Heart right ventricle (tissue), 16 donors: ENCODE measurements around the gene LMBR1. TPM values are rescaled to one million over a fixed set of nuclear protein-coding genes. Genes with fewer than 3 reads are reported as not detected.

Source experiments
- ATAC-seq, 8 donors: fragments of 200-7000 bp; cut with Tn5 transposase; one replicate each; pipeline ENCODE4 v1.9.1; 2020; ENCODE audit warnings: mild to moderate bottlenecking in 8 of 8, moderate library complexity in 8 of 8, moderate number of reproducible peaks in 1 of 8
- DNase-seq, 2 donors: peaks; one replicate each; pipeline ENCODE4 v3.0.0-alpha.2; 2020
- H3K27ac ChIP-seq, 10 donors: fragments of 200-600 bp; sonication (generic) in 2 of 10; one replicate each; pipeline versions ENCODE4 v1.5.0 to v1.8.0; 2020 to 2022; ENCODE audit warnings: mild to moderate bottlenecking in 3 of 10
- H3K27me3 ChIP-seq, 7 donors: fragments of 200-600 bp; one replicate each; pipeline ENCODE4 v1.8.0; 2021 to 2022; ENCODE audit warnings: mild to moderate bottlenecking in 2 of 7
- H3K36me3 ChIP-seq, 9 donors: fragments of 200-600 bp; sonication (generic) in 1 of 9; one replicate each; pipeline versions ENCODE4 v1.5.0 to v1.8.0; 2020 to 2022; ENCODE audit warnings: mild to moderate bottlenecking in 2 of 9
- H3K4me1 ChIP-seq, 9 donors: fragments of 200-600 bp; sonication (generic) in 1 of 9; one replicate each; pipeline versions ENCODE4 v1.5.0 to v1.8.0; 2020 to 2022; ENCODE audit warnings: mild to moderate bottlenecking in 4 of 9
- H3K4me3 ChIP-seq, 10 donors: fragments of 200-600 bp; sonication (generic) in 2 of 10; one replicate each; pipeline versions ENCODE4 v1.5.0 to v1.8.0; 2020 to 2022; ENCODE audit warnings: mild to moderate bottlenecking in 7 of 10, moderate library complexity in 2 of 10
- H3K9me3 ChIP-seq, 11 donors: fragments of 200-600 bp in 10 of 11; sonication (generic) in 2 of 11; one replicate each; pipeline versions ENCODE4 v1.5.0 to v1.8.0; 2013 to 2022; ENCODE audit warnings: mild to moderate bottlenecking in 2 of 11, control low read depth in 1 of 11, moderate library complexity in 1 of 11
- CTCF ChIP-seq, 9 donors: fragments of 200-600 bp; sonication (generic) in 2 of 9; IDR thresholded peaks; one replicate each; pipeline versions ENCODE4 v1.5.0 to v1.8.0; 2021 to 2022; ENCODE audit warnings: antibody characterized with exemption in 9 of 9, mild to moderate bottlenecking in 5 of 9, moderate library complexity in 1 of 9
- WGBS, 2 donors: extraction: QIAGEN DNeasy Blood & Tissue Kit; methylation state at CpG; one replicate each; pipeline ENCODE4 v1.1.7; 2013; ENCODE audit warnings: inconsistent platforms in 1 of 2; 5-methylcytosine and 5-hydroxymethylcytosine counted together
- intact Hi-C, 10 donors: fragments of 100-400 bp; cut with DNase I; formaldehyde crosslinking; loops; one replicate each; pipeline versions ENCODE4 v1.11.1 to v1.14.2; 2022
- polyA plus RNA-seq, 2 donors: library from polyadenylated mRNA; stranded (reverse); fragments of 200-250 nt; gene quantifications; one replicate each; pipeline ENCODE4 v1.2.3, GENCODE V29; 2013
- total RNA-seq, 10 donors: library from RNA; stranded (reverse); fragmentation: NEBNext Ultra II Directional in 3 of 10; extraction: Animal tissue kit (Norgen Biotek cat#: 25700) in 3 of 10; gene quantifications; one replicate each; pipeline versions ENCODE4 v1.2.1 to v1.2.4, GENCODE V29; 2021 to 2023
- donor health status: Arrhythmogenic right ventricular cardiomyopathy.
- donor health status: ischemic (EF 13 %, LVEDD 7.1; RV severe dilation, severe dysfunction).
- donor health status: healthy with polysubstance abuse.
- donor health status: DM: no; HTN: yes; CAD: no.
- donor health status: DM: no; HTN: no; CAD: no.
- donor health status: ischemic (EF 25% LVEDD 6.9; RV normal size, moderate dysfunction).
- donor health status: ischemic (EF 25% LVEDD 5.7; RV mildly dilated, moderate dysfunction).
- donor health status: healthy.
- donor health status: DM: yes; HTN: yes; CAD: no.
- donor health status: Ischemic cardiomyopathy.
- donor health status: ischemic (EF 35%, LVEDD 5.7; RV mildly dilated, moderate dysfunction).
- donor health status: nonischemic (EF 11% LVEDD 7.7; RV severe dilation, severe dysfunction).
- donor health status: DM: yes; HTN: yes; CAD: no.
- donor health status: PGD.
- donor health status: ischemic (EF 29% LVEDD 5.4; RV normal size, mild dysfunction).
- donor health status: nonischemic (EF 23%, LVEDD 6.1; RV moderate dilation, normal function).

Gene LMBR1
- total and polyA plus RNA-seq, 12 donors, result 9.0 to 45.5 (median 37.5) TPM

DNA sequence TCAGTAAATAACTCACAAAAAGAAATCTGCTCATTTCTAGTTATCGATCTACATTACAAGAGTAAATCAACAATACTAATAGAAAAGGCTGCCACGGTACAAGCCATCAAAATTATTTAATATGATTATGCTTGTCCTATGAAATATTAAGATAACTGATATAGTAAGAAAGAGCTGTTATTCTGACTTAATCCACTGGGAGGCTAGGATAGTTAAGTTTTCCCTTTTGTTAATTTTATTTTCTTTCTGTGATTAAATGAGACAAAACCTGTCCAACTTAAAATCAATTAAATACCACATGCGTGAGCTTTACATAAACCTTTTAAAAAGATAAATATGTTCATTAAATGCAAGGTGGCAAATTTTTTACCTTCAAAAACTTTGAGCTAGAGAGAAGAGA, 114.8 kb downstream of the LMBR1 start:
- WGBS, 2 donors, result 97 to 99% methylated on average over 3 of the region's 3 CpGs
- ATAC-seq, result no peak
- intact Hi-C loops, result no loop called here
- Histone ChIP-seq H3K27ac (no peak overlapping the region), H3K4me3 (no peak overlapping the region), H3K27me3 (no peaks in the 10 kb centered on the region), H3K9me3 (peaks cover 0 to 9% (median 0%) of the 10 kb centered on the region in 11 donors), H3K4me1 (no peaks in the 10 kb centered on the region), H3K36me3 (peaks cover 0 to 3% (median 0%) of the 10 kb centered on the region in 9 donors)
- no peak for DNase-seq
- TF ChIP-seq CTCF (IDR thresholded peaks at IDR 0.05), result no peak

DNA sequence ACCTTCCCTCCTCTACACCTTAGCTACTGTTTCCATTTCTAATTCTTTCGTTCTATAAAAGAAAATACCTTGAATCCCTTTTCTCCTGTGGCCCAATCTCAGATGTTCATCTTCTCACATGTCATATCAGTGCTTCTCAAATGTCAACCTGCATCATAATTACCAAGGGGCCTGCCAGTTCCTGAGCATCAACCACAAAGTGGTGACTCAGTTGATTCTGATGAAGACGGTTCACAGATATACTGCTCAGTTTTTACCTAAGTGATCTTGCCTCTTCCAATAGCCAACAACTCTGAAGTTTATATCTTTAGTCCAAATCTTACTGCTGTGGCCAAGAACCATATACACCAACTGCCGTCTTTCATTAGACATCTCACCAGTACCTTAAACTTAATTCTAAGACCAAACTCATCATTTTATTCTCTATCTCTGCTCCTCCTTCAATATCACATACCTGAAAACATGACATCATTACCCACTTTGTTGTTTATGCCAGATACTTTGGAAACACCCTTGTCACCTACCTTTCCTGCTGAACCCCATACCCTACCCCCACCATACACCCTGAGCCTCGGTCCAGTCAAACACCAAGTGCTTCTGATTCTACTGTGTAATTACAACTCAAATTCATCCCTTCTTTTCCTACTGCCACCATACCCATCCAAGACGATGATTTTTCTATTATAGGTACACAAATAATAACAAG, 115.5 kb downstream of the LMBR1 start:
- DNase-seq (no peak), ATAC-seq (no peak)
- H3K36me3 ChIP-seq, result peaks cover 0 to 3% (median 0%) of the 10 kb centered on the region in 9 donors
- TF ChIP-seq CTCF (IDR thresholded peaks at IDR 0.05), result no peak
- no peak overlapping the region for H3K27ac ChIP-seq
- no peak overlapping the region for H3K4me3 ChIP-seq
- H3K4me1 ChIP-seq, result no peaks in the 10 kb centered on the region
- H3K27me3 ChIP-seq, result no peaks in the 10 kb centered on the region
- 97 to 99% methylated on average over 5 of the region's 5 CpGs for WGBS, 2 donors
- peaks cover 0 to 14% (median 0%) of the 10 kb centered on the region in 11 donors for H3K9me3 ChIP-seq
- intact Hi-C loops, result no loop called here

- ATAC-seq (no peak), DNase-seq (no peak)
- intact Hi-C loops, result no loop called here
- 75 to 81% methylated on average over 2 of the region's 2 CpGs for WGBS, 2 donors
- H3K27ac ChIP-seq, result no peak overlapping the region
- H3K4me3 ChIP-seq, result no peak overlapping the region
- peaks cover 0 to 3% (median 0%) of the 10 kb centered on the region in 9 donors for H3K36me3 ChIP-seq
- no peak for TF ChIP-seq CTCF (IDR thresholded peaks at IDR 0.05)
- H3K9me3 ChIP-seq, result peaks cover 0 to 14% (median 0%) of the 10 kb centered on the region in 11 donors
- no peaks in the 10 kb centered on the region for H3K27me3 ChIP-seq
- no peaks in the 10 kb centered on the region for H3K4me1 ChIP-seq
These were observed 116.5 kb downstream of the LMBR1 start for GRCh38 chr7:156776527-156776926.

- H3K27me3 ChIP-seq, result no peaks in the 10 kb centered on the region
- no peak overlapping the region for H3K4me3 ChIP-seq
- intact Hi-C loops, result no loop called here
- 47 to 97% methylated on average over 1 of the region's 1 CpG for WGBS, 2 donors
- no peak for TF ChIP-seq CTCF (IDR thresholded peaks at IDR 0.05)
- peaks cover 0 to 3% (median 0%) of the 10 kb centered on the region in 9 donors for H3K36me3 ChIP-seq
- no peak for ATAC-seq
- H3K27ac ChIP-seq, result no peak overlapping the region
- no peak for DNase-seq
- peaks cover 0 to 1% (median 0%) of the 10 kb centered on the region in 9 donors for H3K4me1 ChIP-seq
- H3K9me3 ChIP-seq, result peaks cover 0 to 14% (median 0%) of the 10 kb centered on the region in 11 donors
These were observed 119.0 kb downstream of the LMBR1 start for GRCh38 chr7:156773966-156774365.
